A549 (cell line): ENCODE data around the gene CACNA1G. TPM values are rescaled to one million over a fixed set of nuclear protein-coding genes. Genes with fewer than 3 reads are reported as not detected.

Experiments
- BHLHE40 ChIP-seq: IDR thresholded peaks from 2 replicates; pipeline ENCODE4 v1.6.1; 2012; ENCODE audit warnings: low read depth, low read length, inconsistent platforms
- CHD2 ChIP-seq: fragments of 150-350 bp; IDR thresholded peaks from 2 replicates; pipeline ENCODE4 v1.6.1; 2014; ENCODE audit warnings: low read length; ENCODE audit not compliant: partially characterized antibody
- EHF ChIP-seq: fragments of 250-450 bp; sonication (Bioruptor Pico); IDR thresholded peaks from 2 replicates; pipeline ENCODE4 v1.5.0; 2020; ENCODE audit warnings: mild to moderate bottlenecking
- EHMT2 ChIP-seq: fragments of 200-600 bp; sonication (generic); IDR thresholded peaks from 2 replicates; pipeline ENCODE4 v1.6.1; 2016; ENCODE audit warnings: antibody characterized with exemption, low read depth, mild to moderate bottlenecking, moderate library complexity
- ELK1 ChIP-seq: fragments of 150-350 bp; IDR thresholded peaks from 2 replicates; pipeline ENCODE4 v1.6.1; 2014; ENCODE audit warnings: low read depth, mild to moderate bottlenecking, low read length
- EP300 ChIP-seq, 2 experiments: fragments of >200 bp; sonication (Bioruptor Twin); formaldehyde crosslinking; IDR thresholded peaks; 2 replicates in 1 of 2; 3 replicates in 1 of 2; pipeline ENCODE4 v1.6.1; 2016 to 2017
- FOSB ChIP-seq: fragments of 250-450 bp; sonication (Bioruptor Pico); IDR thresholded peaks from 2 replicates; pipeline ENCODE4 v1.5.0; 2020; ENCODE audit warnings: mild to moderate bottlenecking, moderate library complexity
- HDAC2 ChIP-seq: fragments of 200-600 bp; sonication (generic); IDR thresholded peaks from 2 replicates; pipeline ENCODE4 v1.6.1; 2016
- HES2 ChIP-seq: fragments of >200 bp; sonication (Bioruptor Twin); formaldehyde crosslinking; IDR thresholded peaks from 2 replicates; pipeline ENCODE4 v1.6.1; 2016
- HEYL ChIP-seq: fragments of 250-450 bp; sonication (Bioruptor Pico); IDR thresholded peaks from 2 replicates; pipeline ENCODE4 v1.8.0; 2021; ENCODE audit warnings: mild to moderate bottlenecking, moderate library complexity
- HMGXB4 ChIP-seq: fragments of 250-450 bp; sonication (Bioruptor Pico); IDR thresholded peaks from 2 replicates; pipeline ENCODE4 v1.5.0; 2021; ENCODE audit warnings: mild to moderate bottlenecking, moderate library complexity, borderline replicate concordance
- HOXB13 ChIP-seq: fragments of 250-450 bp; sonication (Bioruptor Pico); IDR thresholded peaks from 2 replicates; pipeline ENCODE4 v1.5.0; 2020; ENCODE audit warnings: low read depth, mild to moderate bottlenecking, moderate library complexity
- HOXB5 ChIP-seq: fragments of 250-450 bp; sonication (Bioruptor Pico); IDR thresholded peaks from 2 replicates; pipeline ENCODE4 v1.5.0; 2020; ENCODE audit warnings: mild to moderate bottlenecking, moderate library complexity
- JUNB ChIP-seq: fragments of >200 bp; sonication (Bioruptor Twin); formaldehyde crosslinking; IDR thresholded peaks from 2 replicates; pipeline ENCODE4 v1.6.1; 2016
- KDM1A ChIP-seq: fragments of 200-600 bp; sonication (generic); IDR thresholded peaks from 2 replicates; pipeline ENCODE4 v1.6.1; 2016; ENCODE audit warnings: low read depth, mild to moderate bottlenecking
- KDM5A ChIP-seq: fragments of 200-600 bp; sonication (generic); IDR thresholded peaks from 2 replicates; pipeline ENCODE4 v1.6.1; 2016; ENCODE audit warnings: antibody characterized with exemption, mild to moderate bottlenecking
- MAFK ChIP-seq: fragments of 450-650 bp; IDR thresholded peaks from 2 replicates; pipeline ENCODE4 v1.6.1; 2014; ENCODE audit not compliant: partially characterized antibody
- MYC ChIP-seq: IDR thresholded peaks from 2 replicates; pipeline ENCODE4 v1.6.1; 2012; ENCODE audit warnings: mild to moderate bottlenecking, inconsistent platforms, low read length, improper control_type of control experiment, borderline replicate concordance
- NFE2L2 ChIP-seq: fragments of 150-350 bp; conservative IDR thresholded peaks from 2 replicates; pipeline ENCODE4 v1.6.1; 2014; ENCODE audit warnings: low read length
- NPAS2 ChIP-seq: fragments of 250-450 bp; sonication (Bioruptor Pico); IDR thresholded peaks from 2 replicates; pipeline ENCODE4 v1.8.0; 2022; ENCODE audit warnings: mild to moderate bottlenecking, moderate library complexity, borderline replicate concordance
- NR3C1 ChIP-seq: fragments of >200 bp; sonication (Bioruptor Twin); formaldehyde crosslinking; IDR thresholded peaks from 3 replicates; pipeline ENCODE4 v1.6.1; 2017
- PBX3 ChIP-seq: IDR thresholded peaks from 2 replicates; pipeline ENCODE4 v1.6.1; 2012
- PHF8 ChIP-seq: fragments of 200-600 bp; sonication (generic); IDR thresholded peaks from 2 replicates; pipeline ENCODE4 v1.6.1; 2016; ENCODE audit warnings: low read depth, mild to moderate bottlenecking, antibody characterized with exemption, moderate library complexity, borderline replicate concordance
- POLR2AphosphoS2 ChIP-seq: conservative IDR thresholded peaks from 2 replicates; pipeline ENCODE4 v1.6.1; 2012; ENCODE audit warnings: low read length, improper control_type of control experiment, inconsistent platforms
- RAD21 ChIP-seq, 2 experiments: fragments of >200 bp in 1 of 2; sonication (Bioruptor Twin) in 1 of 2; formaldehyde crosslinking in 1 of 2; IDR thresholded peaks in 1 of 2; conservative IDR thresholded peaks in 1 of 2; 2 replicates in 1 of 2; 3 replicates in 1 of 2; pipeline ENCODE4 v1.6.1; 2012 to 2018; ENCODE audit warnings: inconsistent platforms in 1 of 2
- RCOR1 ChIP-seq: fragments of 150-350 bp; IDR thresholded peaks from 2 replicates; pipeline ENCODE4 v1.6.1; 2014; ENCODE audit warnings: antibody characterized with exemption, low read length, low read depth
- SREBF2 ChIP-seq: fragments of 450-650 bp; IDR thresholded peaks from 2 replicates; pipeline ENCODE4 v1.6.1; 2014; ENCODE audit warnings: mild to moderate bottlenecking, moderate library complexity
- TP53 ChIP-seq: fragments of 250-450 bp; sonication (Bioruptor Pico); IDR thresholded peaks from 2 replicates; pipeline ENCODE4 v1.5.0; 2021; ENCODE audit warnings: mild to moderate bottlenecking, moderate library complexity
- USF2 ChIP-seq: fragments of 450-650 bp; IDR thresholded peaks from 2 replicates; pipeline ENCODE4 v1.6.1; 2014; ENCODE audit warnings: antibody characterized with exemption
- ZSCAN20 ChIP-seq: fragments of 250-450 bp; sonication (Bioruptor Pico); IDR thresholded peaks from 2 replicates; pipeline ENCODE4 v1.8.0; 2022; ENCODE audit warnings: mild to moderate bottlenecking, moderate library complexity
- polyA plus RNA-seq, 4 experiments: library from polyadenylated mRNA; depleted of rRNA in 3 of 4; stranded (reverse); fragments of >200 nt; fragmentation: RNase III in 1 of 4; extraction: RNeasy Plus Mini Kit Qiagen cat#74134 plus additional on column Dnase treatment in 1 of 4; gene quantifications; 2 replicates in 3 of 4; 3 replicates in 1 of 4; pipeline ENCODE4 v1.2.3, GENCODE V29; 2011 to 2017
- TF ChIP-seq, protein P1 (sequence below): fragments of 200-600 bp; sonication (generic); IDR thresholded peaks from 2 replicates; pipeline ENCODE4 v1.6.1; 2016; ENCODE audit warnings: antibody characterized with exemption, mild to moderate bottlenecking, moderate library complexity
- TF ChIP-seq, protein P2 (sequence below): fragments of >200 bp; sonication (Bioruptor Twin); formaldehyde crosslinking; IDR thresholded peaks from 3 replicates; pipeline ENCODE4 v1.6.1; 2016

Gene CACNA1G
- polyA plus RNA-seq, 2 of the 4 experiments (the other 2 are of a cell fraction), result 4.0 to 8.9 TPM

DNA sequence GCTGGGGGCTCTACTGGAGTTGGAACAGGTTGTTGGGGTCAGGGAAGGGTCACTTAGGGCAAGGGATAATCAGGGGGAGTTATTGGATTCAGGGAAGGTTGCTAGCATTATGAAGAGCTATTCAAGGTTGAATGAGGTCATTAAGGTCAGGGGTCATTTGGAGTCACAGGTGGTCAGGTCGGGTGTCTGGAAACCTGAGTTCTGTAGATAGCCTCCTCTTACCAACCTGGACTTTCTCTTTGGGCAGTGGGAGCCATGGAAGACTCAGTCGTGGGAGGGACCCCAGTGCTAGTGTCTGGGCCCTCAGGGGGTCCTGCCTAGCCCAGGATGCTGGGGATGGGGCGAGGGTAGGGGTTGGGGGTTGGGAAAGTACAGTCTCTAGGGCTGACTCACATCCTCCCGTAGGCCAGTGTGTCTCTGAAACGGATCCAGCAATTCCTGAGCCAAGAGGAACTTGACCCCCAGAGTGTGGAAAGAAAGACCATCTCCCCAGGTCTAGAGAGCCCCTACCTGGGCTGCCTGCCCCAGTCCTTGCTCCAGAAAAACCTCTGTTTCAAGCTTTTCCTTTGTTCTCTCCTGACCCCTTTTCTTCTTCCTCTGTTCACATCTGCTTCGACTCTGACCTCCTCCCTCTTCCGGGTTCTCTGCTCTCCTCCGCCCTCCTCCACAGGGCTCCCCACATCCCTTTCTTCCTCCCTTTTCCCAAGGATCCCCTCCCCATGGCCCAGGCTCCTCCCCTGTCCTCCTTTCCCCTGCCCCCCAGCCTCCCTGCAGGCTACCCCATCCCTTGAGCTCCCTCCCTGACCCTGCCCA, 107.7 kb downstream of the CACNA1G start (continued):
- TF ChIP-seq, protein P1, sequence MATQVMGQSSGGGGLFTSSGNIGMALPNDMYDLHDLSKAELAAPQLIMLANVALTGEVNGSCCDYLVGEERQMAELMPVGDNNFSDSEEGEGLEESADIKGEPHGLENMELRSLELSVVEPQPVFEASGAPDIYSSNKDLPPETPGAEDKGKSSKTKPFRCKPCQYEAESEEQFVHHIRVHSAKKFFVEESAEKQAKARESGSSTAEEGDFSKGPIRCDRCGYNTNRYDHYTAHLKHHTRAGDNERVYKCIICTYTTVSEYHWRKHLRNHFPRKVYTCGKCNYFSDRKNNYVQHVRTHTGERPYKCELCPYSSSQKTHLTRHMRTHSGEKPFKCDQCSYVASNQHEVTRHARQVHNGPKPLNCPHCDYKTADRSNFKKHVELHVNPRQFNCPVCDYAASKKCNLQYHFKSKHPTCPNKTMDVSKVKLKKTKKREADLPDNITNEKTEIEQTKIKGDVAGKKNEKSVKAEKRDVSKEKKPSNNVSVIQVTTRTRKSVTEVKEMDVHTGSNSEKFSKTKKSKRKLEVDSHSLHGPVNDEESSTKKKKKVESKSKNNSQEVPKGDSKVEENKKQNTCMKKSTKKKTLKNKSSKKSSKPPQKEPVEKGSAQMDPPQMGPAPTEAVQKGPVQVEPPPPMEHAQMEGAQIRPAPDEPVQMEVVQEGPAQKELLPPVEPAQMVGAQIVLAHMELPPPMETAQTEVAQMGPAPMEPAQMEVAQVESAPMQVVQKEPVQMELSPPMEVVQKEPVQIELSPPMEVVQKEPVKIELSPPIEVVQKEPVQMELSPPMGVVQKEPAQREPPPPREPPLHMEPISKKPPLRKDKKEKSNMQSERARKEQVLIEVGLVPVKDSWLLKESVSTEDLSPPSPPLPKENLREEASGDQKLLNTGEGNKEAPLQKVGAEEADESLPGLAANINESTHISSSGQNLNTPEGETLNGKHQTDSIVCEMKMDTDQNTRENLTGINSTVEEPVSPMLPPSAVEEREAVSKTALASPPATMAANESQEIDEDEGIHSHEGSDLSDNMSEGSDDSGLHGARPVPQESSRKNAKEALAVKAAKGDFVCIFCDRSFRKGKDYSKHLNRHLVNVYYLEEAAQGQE, result 0 out of 2 replicates have a peak, but pooled peaks have one; percentile 9
- TF ChIP-seq NPAS2 (CRISPR knock-in tag) (no peak), PBX3 (0 out of 2 replicates have a peak, but pooled peaks have one; percentile 14), HEYL (CRISPR knock-in tag) (no peak), ELK1 (no peak), CHD2 (no peak), HDAC2 (no peak), MYC (no peak), BHLHE40 (no peak), TP53 (CRISPR knock-in tag) (no peak), KDM1A (no peak), EP300 (IDR thresholded peaks at IDR 0.05) (peak; percentile 60 to 64; a peak in 2 of 5 replicates), NR3C1 (no peak), HOXB5 (no peak), JUNB (peak; percentile 74), SREBF2 (no peak), KDM5A (no peak), MAFK (no peak), PHF8 (no peak), HMGXB4 (CRISPR knock-in tag) (no peak), EHF (CRISPR knock-in tag) (no peak), NFE2L2 (no peak), RCOR1 (no peak), ZSCAN20 (CRISPR knock-in tag) (no peak), HES2 (no peak), FOSB (peak; percentile 68; the same call in 1 of the 2 replicates), POLR2AphosphoS2 (no peak), HOXB13 (CRISPR knock-in tag) (no peak), RAD21 (conservative IDR thresholded peaks at IDR 0.05 in 1 of 2, IDR thresholded peaks at IDR 0.05 in 1 of 2) (0 out of 5 replicates have a peak, but pooled peaks of 1 of the 2 experiments have one; percentile 27), EHMT2 (no peak), USF2 (no peak)
- TF ChIP-seq, protein P2, sequence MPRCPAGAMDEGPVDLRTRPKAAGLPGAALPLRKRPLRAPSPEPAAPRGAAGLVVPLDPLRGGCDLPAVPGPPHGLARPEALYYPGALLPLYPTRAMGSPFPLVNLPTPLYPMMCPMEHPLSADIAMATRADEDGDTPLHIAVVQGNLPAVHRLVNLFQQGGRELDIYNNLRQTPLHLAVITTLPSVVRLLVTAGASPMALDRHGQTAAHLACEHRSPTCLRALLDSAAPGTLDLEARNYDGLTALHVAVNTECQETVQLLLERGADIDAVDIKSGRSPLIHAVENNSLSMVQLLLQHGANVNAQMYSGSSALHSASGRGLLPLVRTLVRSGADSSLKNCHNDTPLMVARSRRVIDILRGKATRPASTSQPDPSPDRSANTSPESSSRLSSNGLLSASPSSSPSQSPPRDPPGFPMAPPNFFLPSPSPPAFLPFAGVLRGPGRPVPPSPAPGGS, result 0 out of 3 replicates have a peak, but pooled peaks have one; percentile 25
